Activated CD4-positive, alpha-beta T cell treated with anti-CD3 and anti-CD28 coated beads, Interleukin-2, amount 10 ng/mL, durations not matched to agents 7 days and 5 days (primary cell): Measurements from ENCODE around the gene WNT5A. TPM values are rescaled to one million over a fixed set of nuclear protein-coding genes. Genes with fewer than 3 reads are reported as not detected.
A peak's percentile ranks its signal among the peaks of the same experiment; 100 is the strongest.

ENCODE experiments used
- CTCF ChIA-PET: fragments of 350-600 bp; sonication (Branson Sonifier 250); formaldehyde crosslinking; loops from one replicate; lab custom pipeline; 2021; ENCODE audit warnings: antibody characterized with exemption; lab: Charles Lee
- POLR2A ChIA-PET: fragments of 350-600 bp; sonication (Branson Sonifier 250); formaldehyde crosslinking; loops from one replicate; lab custom pipeline; 2021; ENCODE audit warnings: antibody characterized with exemption; lab: Charles Lee
- DNase-seq: peaks from one replicate; pipeline ENCODE4 v3.0.0-alpha.2; 2020
- H3K27ac Mint-ChIP-seq: one replicate; pipeline ENCODE4 v1.8.0; 2021; ENCODE audit warnings: mild to moderate bottlenecking, moderate library complexity, mixed read lengths
- H3K27me3 Mint-ChIP-seq: one replicate; pipeline ENCODE4 v1.8.0; 2021; ENCODE audit warnings: mixed read lengths
- H3K36me3 Mint-ChIP-seq: one replicate; pipeline ENCODE4 v1.8.0; 2021; ENCODE audit warnings: low read depth, mixed read lengths
- H3K4me1 Mint-ChIP-seq: one replicate; pipeline ENCODE4 v1.8.0; 2021; ENCODE audit warnings: mixed read lengths
- H3K4me3 Mint-ChIP-seq: one replicate; pipeline ENCODE4 v1.8.0; 2021; ENCODE audit warnings: mild to moderate bottlenecking, moderate library complexity, mixed read lengths
- H3K9me3 Mint-ChIP-seq: one replicate; pipeline ENCODE4 v1.8.0; 2021; ENCODE audit warnings: mixed read lengths
- total RNA-seq, 2 experiments: library from RNA; stranded (reverse); gene quantifications; one replicate each; pipeline ENCODE4 v1.2.3, GENCODE V29; 2021

Gene WNT5A
- total RNA-seq, 2 experiments from 2014 or later, result not detected

- DNase-seq, result no peak
- POLR2A ChIA-PET, result no interaction called here
- no peaks in the 10 kb centered on the region for H3K4me1 Mint-ChIP-seq
- no peaks in the 10 kb centered on the region for H3K9me3 Mint-ChIP-seq
- H3K36me3 Mint-ChIP-seq, result no peaks in the 10 kb centered on the region
- CTCF ChIA-PET, result no interaction called here
- no peaks in the 10 kb centered on the region for H3K27me3 Mint-ChIP-seq
- no peak overlapping the region for H3K4me3 Mint-ChIP-seq
- no peak overlapping the region for H3K27ac Mint-ChIP-seq
Measured at GRCh38 chr3:55442861-55443260, 44.2 kb downstream of the WNT5A start.

- Mint-ChIP-seq H3K27me3 (no peaks in the 10 kb centered on the region), H3K27ac (no peak overlapping the region), H3K36me3 (no peaks in the 10 kb centered on the region), H3K4me3 (no peak overlapping the region), H3K9me3 (no peaks in the 10 kb centered on the region), H3K4me1 (no peaks in the 10 kb centered on the region)
- CTCF ChIA-PET, result no interaction called here
- POLR2A ChIA-PET, result no interaction called here
- no peak for DNase-seq
Measured at GRCh38 chr3:55441499-55441898, 45.6 kb downstream of the WNT5A start.

- Mint-ChIP-seq H3K9me3 (no peaks in the 10 kb centered on the region), H3K4me1 (no peaks in the 10 kb centered on the region), H3K36me3 (no peaks in the 10 kb centered on the region), H3K27ac (no peak overlapping the region), H3K4me3 (no peak overlapping the region), H3K27me3 (no peaks in the 10 kb centered on the region)
- POLR2A ChIA-PET, result no interaction called here
- no peak for DNase-seq
- CTCF ChIA-PET, result no interaction called here
Measured at GRCh38 chr3:55440104-55440708, 46.9 kb downstream of the WNT5A start.

- Mint-ChIP-seq H3K4me1 (no peaks in the 10 kb centered on the region), H3K27me3 (no peaks in the 10 kb centered on the region), H3K27ac (no peak overlapping the region), H3K4me3 (no peak overlapping the region), H3K9me3 (no peaks in the 10 kb centered on the region), H3K36me3 (no peaks in the 10 kb centered on the region)
- ChIA-PET POLR2A (no interaction called here), CTCF (no interaction called here)
- DNase-seq, result no peak
Measured at GRCh38 chr3:55439657-55440056, 47.4 kb downstream of the WNT5A start.

GRCh38 chr3:55436644-55437043, 50.5 kb downstream of the WNT5A start:
- no peak for DNase-seq
- Mint-ChIP-seq H3K9me3 (no peaks in the 10 kb centered on the region), H3K4me1 (no peaks in the 10 kb centered on the region), H3K27ac (no peak overlapping the region), H3K27me3 (no peaks in the 10 kb centered on the region), H3K36me3 (no peaks in the 10 kb centered on the region), H3K4me3 (no peak overlapping the region)
- ChIA-PET CTCF (no interaction called here), POLR2A (no interaction called here)

DNA sequence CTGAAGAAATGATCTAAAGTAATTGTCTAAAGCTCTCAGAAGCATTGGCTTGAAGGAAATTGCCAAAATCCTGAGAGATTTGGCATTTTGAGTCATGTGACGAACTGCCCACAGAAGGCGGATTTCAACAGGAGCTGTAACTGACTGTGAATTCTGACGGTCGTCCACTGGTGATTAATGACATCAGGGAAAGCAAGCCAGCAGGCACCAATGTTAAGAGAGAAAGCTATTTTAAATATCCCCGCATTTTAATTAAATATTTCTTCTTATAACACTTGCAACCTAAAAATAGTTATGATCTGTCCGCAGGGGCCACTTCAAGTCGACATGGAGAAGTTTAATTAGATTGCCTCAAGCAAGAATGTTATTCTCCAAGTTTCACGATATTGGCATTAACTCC, 51.6 kb downstream of the WNT5A start:
- H3K27me3 Mint-ChIP-seq, result no peaks in the 10 kb centered on the region
- DNase-seq, result no peak
- H3K9me3 Mint-ChIP-seq, result no peaks in the 10 kb centered on the region
- H3K27ac Mint-ChIP-seq, result no peak overlapping the region
- H3K36me3 Mint-ChIP-seq, result no peaks in the 10 kb centered on the region
- no peaks in the 10 kb centered on the region for H3K4me1 Mint-ChIP-seq
- no peak overlapping the region for H3K4me3 Mint-ChIP-seq
- ChIA-PET CTCF (no interaction called here), POLR2A (no interaction called here)

DNA sequence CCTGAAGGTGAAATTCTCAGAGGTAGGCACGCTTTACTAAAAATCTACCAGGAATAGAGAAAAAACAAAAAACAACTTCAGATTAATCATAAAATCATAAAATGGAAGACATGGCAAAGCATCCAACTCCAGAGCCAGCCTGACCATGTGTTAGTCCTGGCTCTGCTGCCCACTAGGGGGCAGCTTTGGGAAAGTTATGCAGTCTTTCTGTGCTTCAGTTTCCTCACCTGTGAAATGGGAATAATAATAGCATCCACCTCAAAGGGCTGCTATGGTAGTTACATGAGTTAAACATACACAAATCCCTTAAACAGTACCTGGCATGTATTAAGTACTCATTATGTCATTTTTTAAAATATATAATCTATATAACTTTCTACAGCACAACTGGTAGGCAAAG, 52.3 kb downstream of the WNT5A start:
- no peaks in the 10 kb centered on the region for H3K4me1 Mint-ChIP-seq
- DNase-seq, result peak; percentile 27
- H3K4me3 Mint-ChIP-seq, result no peak overlapping the region
- CTCF ChIA-PET, result no interaction called here
- POLR2A ChIA-PET, result no interaction called here
- no peaks in the 10 kb centered on the region for H3K9me3 Mint-ChIP-seq
- no peaks in the 10 kb centered on the region for H3K36me3 Mint-ChIP-seq
- no peak overlapping the region for H3K27ac Mint-ChIP-seq
- no peaks in the 10 kb centered on the region for H3K27me3 Mint-ChIP-seq

- POLR2A ChIA-PET, result no interaction called here
- CTCF ChIA-PET, result no interaction called here
- no peaks in the 10 kb centered on the region for H3K36me3 Mint-ChIP-seq
- H3K27me3 Mint-ChIP-seq, result no peaks in the 10 kb centered on the region
- no peak for DNase-seq
- H3K4me3 Mint-ChIP-seq, result no peak overlapping the region
- no peak overlapping the region for H3K27ac Mint-ChIP-seq
- H3K4me1 Mint-ChIP-seq, result no peaks in the 10 kb centered on the region
- no peaks in the 10 kb centered on the region for H3K9me3 Mint-ChIP-seq
Measured at GRCh38 chr3:55431041-55431440, 56.1 kb downstream of the WNT5A start.

DNA sequence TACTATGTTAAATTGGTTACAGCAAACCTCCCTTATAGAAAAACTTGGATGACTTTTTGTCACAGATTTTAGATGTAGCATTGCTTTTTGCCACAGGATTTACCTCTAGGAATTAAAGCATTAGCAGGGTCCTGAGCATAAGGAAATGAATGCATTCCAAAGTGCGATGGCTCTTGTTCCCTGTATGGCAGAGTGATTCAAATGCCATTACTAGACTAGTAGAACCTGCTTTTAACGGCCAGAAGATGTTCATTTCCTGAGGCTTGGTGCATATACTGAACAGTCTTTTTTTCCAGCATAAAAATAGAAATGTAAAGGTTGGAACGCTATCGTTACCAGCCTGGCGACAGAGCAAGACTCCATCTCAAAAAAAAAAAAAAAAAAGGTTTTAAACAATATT, 59.4 kb downstream of the WNT5A start:
- no peak for DNase-seq
- Mint-ChIP-seq H3K4me1 (no peaks in the 10 kb centered on the region), H3K27me3 (no peaks in the 10 kb centered on the region), H3K36me3 (no peaks in the 10 kb centered on the region), H3K4me3 (no peak overlapping the region), H3K27ac (no peak overlapping the region), H3K9me3 (no peaks in the 10 kb centered on the region)
- POLR2A ChIA-PET, result no interaction called here
- CTCF ChIA-PET, result no interaction called here

GRCh38 chr3:55426486-55426885, 60.6 kb downstream of the WNT5A start:
- ChIA-PET CTCF (no interaction called here), POLR2A (no interaction called here)
- no peak overlapping the region for H3K4me3 Mint-ChIP-seq
- H3K9me3 Mint-ChIP-seq, result no peaks in the 10 kb centered on the region
- H3K27ac Mint-ChIP-seq, result no peak overlapping the region
- H3K4me1 Mint-ChIP-seq, result no peaks in the 10 kb centered on the region
- H3K36me3 Mint-ChIP-seq, result no peaks in the 10 kb centered on the region
- no peaks in the 10 kb centered on the region for H3K27me3 Mint-ChIP-seq
- DNase-seq, result no peak

DNA sequence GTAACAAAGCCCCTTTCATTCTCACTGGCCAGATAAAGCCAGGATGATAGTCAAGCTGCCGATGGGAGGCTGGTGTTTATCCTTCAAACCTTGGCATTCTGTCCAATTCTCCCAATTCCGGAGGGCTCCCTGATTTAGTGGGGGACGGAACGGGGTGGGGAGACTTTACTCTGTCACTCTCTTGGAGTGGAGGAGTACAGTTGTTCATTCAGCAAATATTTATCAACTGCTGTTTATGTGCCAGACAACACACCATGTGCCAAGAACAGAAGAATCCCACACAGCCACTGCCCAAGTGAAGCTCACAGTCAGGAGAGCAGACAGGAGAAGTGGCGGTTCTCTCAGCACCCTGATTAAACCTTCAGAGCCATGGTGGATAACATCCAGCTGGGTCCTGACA, 63.3 kb downstream of the WNT5A start:
- Mint-ChIP-seq H3K4me3 (no peak overlapping the region), H3K27me3 (no peaks in the 10 kb centered on the region), H3K9me3 (peaks cover 5% of the 10 kb centered on the region), H3K36me3 (no peaks in the 10 kb centered on the region), H3K4me1 (no peaks in the 10 kb centered on the region), H3K27ac (no peak overlapping the region)
- DNase-seq, result no peak
- CTCF ChIA-PET, result no interaction called here
- POLR2A ChIA-PET, result no interaction called here

DNA sequence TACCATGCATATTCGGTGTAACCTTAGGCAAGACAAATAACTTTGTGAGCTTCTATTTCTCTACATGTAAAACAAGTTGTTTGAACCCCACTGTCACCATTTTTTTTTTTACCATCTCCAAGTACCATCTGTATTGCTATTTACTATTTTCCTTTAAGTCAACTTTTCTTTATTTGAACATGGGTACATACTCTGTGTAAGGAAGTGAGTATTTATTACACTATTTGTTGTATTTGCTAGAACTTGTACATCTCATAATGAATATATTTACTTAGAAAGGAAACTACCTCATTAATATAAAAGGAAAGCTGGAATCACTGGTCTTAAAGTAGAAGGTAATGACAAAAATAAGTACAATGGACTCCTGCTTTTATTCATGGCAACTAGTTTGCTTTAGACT, 69.9 kb downstream of the WNT5A start:
- POLR2A ChIA-PET, result no interaction called here
- Mint-ChIP-seq H3K4me1 (no peaks in the 10 kb centered on the region), H3K36me3 (no peaks in the 10 kb centered on the region)

GRCh38 chr3:55416331-55416821, 70.7 kb downstream of the WNT5A start:
- CTCF ChIA-PET, result interaction anchor here (0.6 kb wide), 1 partner anchor 143 kb away, joined by 3 read pairs; no protein-coding TSS in a partner anchor
- peaks cover 9% of the 10 kb centered on the region for H3K9me3 Mint-ChIP-seq

More for the DNA sequence above, 69.9 kb downstream of the WNT5A start:
- CTCF ChIA-PET, result interaction anchor here (0.6 kb wide), 1 partner anchor 144 kb away, joined by 3 read pairs; no protein-coding TSS in a partner anchor
- H3K9me3 Mint-ChIP-seq, result peaks cover 9% of the 10 kb centered on the region
- no peak overlapping the region for H3K27ac Mint-ChIP-seq
- no peak overlapping the region for H3K4me3 Mint-ChIP-seq
- no peaks in the 10 kb centered on the region for H3K27me3 Mint-ChIP-seq
- DNase-seq, result no peak

More at GRCh38 chr3:55416331-55416821, 70.7 kb downstream of the WNT5A start:
- DNase-seq, result no peak
- Mint-ChIP-seq H3K4me3 (no peak overlapping the region), H3K27ac (no peak overlapping the region), H3K36me3 (no peaks in the 10 kb centered on the region), H3K27me3 (no peaks in the 10 kb centered on the region), H3K4me1 (no peaks in the 10 kb centered on the region)
- POLR2A ChIA-PET, result no interaction called here
